Neural cell (in vitro differentiated cells): Measurements from ENCODE around the gene MYOD1.

Experiments
- CTCF ChIP-seq: fragments of 450-650 bp; IDR thresholded peaks from 2 replicates; pipeline ENCODE4 v1.5.1; 2014; ENCODE audit warnings: antibody characterized with exemption, mild to moderate bottlenecking, moderate library complexity; ENCODE audit not compliant: poor library complexity, severe bottlenecking
- EP300 ChIP-seq: fragments of 450-650 bp; conservative IDR thresholded peaks from 2 replicates; pipeline ENCODE4 v1.6.1; 2014; ENCODE audit warnings: antibody characterized with exemption, mild to moderate bottlenecking, moderate library complexity; ENCODE audit not compliant: poor library complexity, severe bottlenecking
- EZH2 ChIP-seq: fragments of 200-600, 300-800 bp; shearing (Covaris generic), sonication (generic); IDR thresholded peaks from 2 replicates; pipeline ENCODE4 v1.6.1; 2014; ENCODE audit warnings: antibody characterized with exemption, low read length, borderline replicate concordance, mild to moderate bottlenecking; ENCODE audit not compliant: insufficient read depth, poor library complexity, severe bottlenecking
- MXI1 ChIP-seq: fragments of 450-650 bp; conservative IDR thresholded peaks from 2 replicates; pipeline ENCODE4 v1.6.1; 2014; ENCODE audit warnings: antibody characterized with exemption, mild to moderate bottlenecking; ENCODE audit not compliant: poor library complexity, severe bottlenecking
- POLR2AphosphoS5 ChIP-seq: IDR thresholded peaks from 2 replicates; pipeline ENCODE4 v1.6.1; 2012
- RAD21 ChIP-seq: fragments of 450-650 bp; conservative IDR thresholded peaks from 2 replicates; pipeline ENCODE4 v1.6.1; 2014; ENCODE audit warnings: antibody characterized with exemption, mild to moderate bottlenecking, moderate library complexity
- REST ChIP-seq: IDR thresholded peaks from 2 replicates; pipeline ENCODE4 v1.6.1; 2012; ENCODE audit warnings: borderline replicate concordance
- SMC3 ChIP-seq: fragments of 450-650 bp; conservative IDR thresholded peaks from 2 replicates; pipeline ENCODE4 v1.6.1; 2014; ENCODE audit warnings: antibody characterized with exemption, mild to moderate bottlenecking, moderate library complexity; ENCODE audit not compliant: poor library complexity
- TAF1 ChIP-seq: IDR thresholded peaks from 2 replicates; pipeline ENCODE4 v1.6.1; 2012; ENCODE audit warnings: low read depth

- TF ChIP-seq EZH2 (no peak), SMC3 (no peak), TAF1 (no peak), CTCF (no peak), POLR2AphosphoS5 (no peak), MXI1 (no peak), EP300 (no peak), RAD21 (no peak), REST (no peak)
Observed at GRCh38 chr11:17693531-17693930, 25.8 kb upstream of the MYOD1 start.
